Brain microvascular endothelial cell (primary cell): ENCODE measurements around the gene THSD4.

Experiments
- DNase-seq: peaks from one replicate; pipeline ENCODE4 v3.0.0-alpha.2; 2020
- H3K27ac ChIP-seq: fragments of 250-450 bp; sonication (Bioruptor Pico); 2 replicates; pipeline ENCODE4 v1.5.1; 2020; ENCODE audit warnings: mild to moderate bottlenecking, moderate library complexity
- H3K27me3 ChIP-seq: fragments of 250-450 bp; sonication (Bioruptor Pico); replicated peaks from 2 replicates; pipeline ENCODE4 v1.5.1; 2020; ENCODE audit warnings: mild to moderate bottlenecking
- H3K36me3 ChIP-seq: fragments of 250-450 bp; sonication (Bioruptor Pico); replicated peaks from 2 replicates; pipeline ENCODE4 v1.5.1; 2020; ENCODE audit warnings: mild to moderate bottlenecking
- H3K4me3 ChIP-seq: 2 replicates; pipeline ENCODE4 v1.5.1; 2011; ENCODE audit warnings: low read depth, mild to moderate bottlenecking, control low read depth, low read length, moderate library complexity
- CTCF ChIP-seq: IDR thresholded peaks from 2 replicates; pipeline ENCODE4 v1.5.1; 2011; ENCODE audit warnings: low read depth, mild to moderate bottlenecking, moderate library complexity, low read length, control low read depth, inconsistent platforms; ENCODE audit errors: missing control alignments
- in situ Hi-C: cut with HindIII; loops from 2 replicates; pipeline ENCODE4 v1.10.0; 2017; ENCODE audit warnings: low sequenced_read_pairs, low pct_ligation_motif_present

THSD4 gene

DNA sequence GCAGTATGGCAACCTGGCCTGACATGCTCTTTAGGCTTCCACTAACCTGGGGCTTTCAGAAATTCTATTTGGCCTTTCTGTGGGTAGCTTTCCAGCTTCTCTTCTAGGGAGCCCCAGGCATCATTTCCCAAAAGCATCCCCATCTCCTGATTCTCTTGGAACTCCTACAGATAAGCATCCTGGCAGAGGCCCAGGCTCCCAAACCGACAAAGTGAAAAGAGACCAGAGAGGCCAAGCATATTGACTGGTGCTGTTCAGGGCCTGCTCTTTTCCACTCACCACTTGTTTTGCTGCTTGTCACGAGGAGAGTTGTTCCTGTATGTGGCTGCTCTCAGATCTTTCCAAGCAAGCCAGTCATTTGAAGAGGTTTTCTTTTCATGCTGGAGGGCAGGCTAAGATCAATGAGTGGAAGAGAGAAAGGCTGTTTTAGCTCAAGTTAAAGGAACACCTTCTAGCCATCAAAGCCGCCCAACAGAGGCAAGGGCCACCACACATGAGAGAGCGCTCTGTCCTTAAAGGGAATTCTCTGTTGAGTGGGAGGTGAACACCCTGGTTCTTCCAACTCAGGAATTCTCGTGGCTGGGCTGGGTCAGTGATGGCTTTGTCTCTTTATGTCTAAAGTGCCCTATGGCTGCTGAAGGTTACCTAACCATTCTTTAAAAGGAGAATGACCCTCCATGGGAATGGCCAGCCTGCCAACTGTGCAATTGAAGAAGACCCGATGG, 664.0 kb downstream of the THSD4 start:
- no peak for TF ChIP-seq CTCF
- DNase-seq: no peak
- Histone ChIP-seq H3K27me3 (no peaks in the 10 kb centered on the region), H3K4me3 (no peak overlapping the region), H3K36me3 (no peaks in the 10 kb centered on the region), H3K27ac (no peak overlapping the region)
- in situ Hi-C loops: no loop called here

GRCh38 chr15:71780115-71780976, 665.1 kb downstream of the THSD4 start:
- in situ Hi-C loops: no loop called here
- H3K4me3 ChIP-seq: no peak overlapping the region
- DNase-seq: peak; percentile 19
- TF ChIP-seq CTCF: peak; percentile 81
- H3K36me3 ChIP-seq: no peaks in the 10 kb centered on the region
- peak overlapping the region; percentile 55 for H3K27ac ChIP-seq
- H3K27me3 ChIP-seq: no peaks in the 10 kb centered on the region

- DNase-seq: peak; percentile 51
- no peaks in the 10 kb centered on the region for H3K27me3 ChIP-seq
- H3K27ac ChIP-seq: no peak overlapping the region
- TF ChIP-seq CTCF: no peak
- in situ Hi-C loops: no loop called here
- no peaks in the 10 kb centered on the region for H3K36me3 ChIP-seq
- H3K4me3 ChIP-seq: no peak overlapping the region
These were observed 666.1 kb downstream of the THSD4 start for GRCh38 chr15:71781179-71781964.

GRCh38 chr15:71781965-71782265, 666.6 kb downstream of the THSD4 start:
- Histone ChIP-seq H3K4me3 (no peak overlapping the region), H3K36me3 (no peaks in the 10 kb centered on the region), H3K27ac (no peak overlapping the region), H3K27me3 (no peaks in the 10 kb centered on the region)
- no peak for TF ChIP-seq CTCF
- no peak for DNase-seq
- in situ Hi-C loops: no loop called here

- Histone ChIP-seq H3K27me3 (no peaks in the 10 kb centered on the region), H3K4me3 (no peak overlapping the region), H3K36me3 (no peaks in the 10 kb centered on the region), H3K27ac (no peak overlapping the region)
- no peak for TF ChIP-seq CTCF
- in situ Hi-C loops: no loop called here
- DNase-seq: no peak
These were observed 667.3 kb downstream of the THSD4 start for GRCh38 chr15:71782422-71783165.
